ENCODE measurements around the gene UGT1A10. TPM values are rescaled to one million over a fixed set of nuclear protein-coding genes. Genes with fewer than 3 reads are reported as not detected.

The UGT1A10 gene
- total and polyA plus RNA-seq, 10 of the 15 experiments (the other 5 are each of a cell fraction or from before 2014, with no cell fraction given), result not detected

DNA sequence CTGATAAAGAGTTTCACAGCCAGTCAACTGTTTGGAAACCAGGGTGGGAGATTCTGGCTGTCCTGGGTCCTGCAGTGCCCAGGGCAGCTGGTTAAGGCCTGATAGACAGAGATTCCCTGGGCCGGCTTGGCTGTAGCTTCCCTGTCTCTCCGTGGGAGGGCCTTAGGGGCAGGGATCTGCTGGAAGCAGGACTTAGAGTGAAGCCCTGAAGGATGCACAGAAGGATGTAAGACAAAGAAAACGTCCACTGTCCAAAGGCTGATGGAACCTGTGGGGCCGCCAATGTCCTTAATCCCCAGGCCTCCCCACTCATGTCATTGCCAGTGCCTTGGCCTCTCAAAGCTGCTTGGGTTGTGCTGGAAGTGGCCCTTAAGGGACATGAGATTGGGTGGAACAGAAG, 174.8 kb downstream of the UGT1A10 start:
- SMC1A ChIA-PET (ENCODE audit: uncharacterized antibody, unreplicated experiment), result no interaction called here
- no peaks in the 10 kb centered on the region for H3K79me2 ChIP-seq (ENCODE audit: control insufficient read depth, insufficient read depth, low read length)
- FAIRE-seq (no peak), ATAC-seq (no peak), DNase-seq (ENCODE audit: low read depth, low spot score) (no peak)
- 25% methylated on average over 4 of the region's 4 CpGs for WGBS (ENCODE audit: insufficient coverage, insufficient replicate concordance, low lambda C conversion rate, missing lambda C conversion rate)
- CTCF ChIA-PET, result no interaction called here
- no peaks in the 10 kb centered on the region for H3K4me1 ChIP-seq (ENCODE audit: control insufficient read depth, insufficient read depth, low read length)
- no peaks in the 10 kb centered on the region; a peak in 2 of 4 replicates for H3K27me3 ChIP-seq (replicated peaks in 1 of 2; ENCODE audit: control insufficient read depth in 2 of 2, insufficient read depth in 2 of 2, low read length in 1 of 2)
- H2AFZ ChIP-seq (ENCODE audit: control insufficient read depth, low read depth, low read length), result no peak overlapping the region
- RAD21 ChIA-PET (ENCODE audit: unreplicated experiment), result no interaction called here
- H3K9ac ChIP-seq (ENCODE audit: control insufficient read depth, insufficient read depth, low read length), result no peak overlapping the region
- no peak overlapping the region for H3K4me2 ChIP-seq (ENCODE audit: control insufficient read depth, insufficient read depth)
- H4K20me1 ChIP-seq (ENCODE audit: control insufficient read depth, insufficient read depth), result no peaks in the 10 kb centered on the region
- in situ Hi-C loops (cut with MboI) (no loop called here), intact Hi-C loops (cut with micrococcal nuclease; ENCODE audit: unreplicated experiment) (no loop called here)
- BruUV-seq (replicated peaks), result no TSS peak
- no peaks in the 10 kb centered on the region for H3K36me3 ChIP-seq (ENCODE audit: control insufficient read depth in 2 of 2, insufficient read depth in 2 of 2, low read length in 1 of 2)
- H3K9me3 ChIP-seq (replicated peaks; ENCODE audit: control insufficient read depth, insufficient read depth, low read length), result no peaks in the 10 kb centered on the region
- POLR2A ChIA-PET, result interaction anchor here (0.6 kb wide), 1 partner anchor 70 kb away, joined by 3 read pairs; no protein-coding TSS in a partner anchor
- TF ChIP-seq, protein P1, sequence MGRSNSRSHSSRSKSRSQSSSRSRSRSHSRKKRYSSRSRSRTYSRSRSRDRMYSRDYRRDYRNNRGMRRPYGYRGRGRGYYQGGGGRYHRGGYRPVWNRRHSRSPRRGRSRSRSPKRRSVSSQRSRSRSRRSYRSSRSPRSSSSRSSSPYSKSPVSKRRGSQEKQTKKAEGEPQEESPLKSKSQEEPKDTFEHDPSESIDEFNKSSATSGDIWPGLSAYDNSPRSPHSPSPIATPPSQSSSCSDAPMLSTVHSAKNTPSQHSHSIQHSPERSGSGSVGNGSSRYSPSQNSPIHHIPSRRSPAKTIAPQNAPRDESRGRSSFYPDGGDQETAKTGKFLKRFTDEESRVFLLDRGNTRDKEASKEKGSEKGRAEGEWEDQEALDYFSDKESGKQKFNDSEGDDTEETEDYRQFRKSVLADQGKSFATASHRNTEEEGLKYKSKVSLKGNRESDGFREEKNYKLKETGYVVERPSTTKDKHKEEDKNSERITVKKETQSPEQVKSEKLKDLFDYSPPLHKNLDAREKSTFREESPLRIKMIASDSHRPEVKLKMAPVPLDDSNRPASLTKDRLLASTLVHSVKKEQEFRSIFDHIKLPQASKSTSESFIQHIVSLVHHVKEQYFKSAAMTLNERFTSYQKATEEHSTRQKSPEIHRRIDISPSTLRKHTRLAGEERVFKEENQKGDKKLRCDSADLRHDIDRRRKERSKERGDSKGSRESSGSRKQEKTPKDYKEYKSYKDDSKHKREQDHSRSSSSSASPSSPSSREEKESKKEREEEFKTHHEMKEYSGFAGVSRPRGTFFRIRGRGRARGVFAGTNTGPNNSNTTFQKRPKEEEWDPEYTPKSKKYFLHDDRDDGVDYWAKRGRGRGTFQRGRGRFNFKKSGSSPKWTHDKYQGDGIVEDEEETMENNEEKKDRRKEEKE (IDR thresholded peaks at IDR 0.05), result no peak
- no peak overlapping the region for H3K4me3 ChIP-seq
- H3K27ac ChIP-seq (ENCODE audit: control insufficient read depth, insufficient read depth), result no peak overlapping the region

DNA sequence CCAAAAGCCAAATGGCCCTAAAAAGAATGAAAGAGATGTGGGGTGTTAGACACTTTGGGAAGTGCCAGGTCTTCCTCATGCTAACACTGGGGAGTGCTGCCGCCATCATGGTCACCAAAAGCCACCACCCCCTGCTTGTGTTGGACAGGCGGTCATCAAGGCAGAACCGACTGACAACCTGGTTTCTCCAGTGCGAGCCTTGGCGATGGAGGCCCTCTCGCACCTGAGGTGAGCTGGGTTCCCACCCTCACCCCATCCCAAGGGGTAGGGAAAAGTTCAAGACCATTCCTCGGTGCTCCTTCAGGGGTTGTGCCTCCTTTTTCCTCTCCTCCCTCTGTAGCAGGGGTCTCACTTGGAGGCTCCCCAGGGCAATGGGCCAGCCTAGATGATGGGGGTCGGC, 175.5 kb downstream of the UGT1A10 start:
- H4K20me1 ChIP-seq (ENCODE audit: control insufficient read depth, insufficient read depth), result no peaks in the 10 kb centered on the region
- H3K27ac ChIP-seq (ENCODE audit: control insufficient read depth, insufficient read depth), result no peak overlapping the region
- no peak overlapping the region for H3K4me3 ChIP-seq
- ChIA-PET SMC1A (ENCODE audit: uncharacterized antibody, unreplicated experiment) (no interaction called here), CTCF (no interaction called here), POLR2A (no interaction called here), RAD21 (ENCODE audit: unreplicated experiment) (no interaction called here)
- H3K36me3 ChIP-seq (ENCODE audit: control insufficient read depth in 2 of 2, insufficient read depth in 2 of 2, low read length in 1 of 2), result no peaks in the 10 kb centered on the region
- no peak for DNase-seq (ENCODE audit: low read depth, low spot score)
- no peak for FAIRE-seq
- no peak overlapping the region for H3K4me2 ChIP-seq (ENCODE audit: control insufficient read depth, insufficient read depth)
- ATAC-seq, result no peak
- no peaks in the 10 kb centered on the region for H3K79me2 ChIP-seq (ENCODE audit: control insufficient read depth, insufficient read depth, low read length)
- no peak overlapping the region for H3K9ac ChIP-seq (ENCODE audit: control insufficient read depth, insufficient read depth, low read length)
- H3K4me1 ChIP-seq (ENCODE audit: control insufficient read depth, insufficient read depth, low read length), result no peaks in the 10 kb centered on the region
- TF ChIP-seq POLR2A (IDR thresholded peaks at IDR 0.05; ENCODE audit: low read depth, low read length), result no peak
- TF ChIP-seq KLF5 (IDR thresholded peaks at IDR 0.05; ENCODE audit: partially characterized antibody), result no peak
- BruUV-seq (replicated peaks), result no TSS peak
- intact Hi-C loops (cut with micrococcal nuclease; ENCODE audit: unreplicated experiment) (no loop called here), in situ Hi-C loops (cut with MboI) (no loop called here)
- 21% methylated on average over 8 of the region's 8 CpGs for WGBS (ENCODE audit: insufficient coverage, insufficient replicate concordance, low lambda C conversion rate, missing lambda C conversion rate)
- H2AFZ ChIP-seq (ENCODE audit: control insufficient read depth, low read depth, low read length), result no peak overlapping the region
- no peaks in the 10 kb centered on the region for H3K9me3 ChIP-seq (replicated peaks; ENCODE audit: control insufficient read depth, insufficient read depth, low read length)
- no peaks in the 10 kb centered on the region; a peak in 2 of 4 replicates for H3K27me3 ChIP-seq (replicated peaks in 1 of 2; ENCODE audit: control insufficient read depth in 2 of 2, insufficient read depth in 2 of 2, low read length in 1 of 2)

Measured in GM12878 (cell line).